Adrenal gland (tissue), 19 donors: Measurements from ENCODE around the gene AHNAK2. TPM values are rescaled to one million over a fixed set of nuclear protein-coding genes. Genes with fewer than 3 reads are reported as not detected.
"Not testable (repeated sequence)": the region's sequence is repeated elsewhere in the genome, so short reads cannot be mapped to it uniquely, and the experiment has no call there.

Experiments
- DNase-seq, 7 donors: peaks; one replicate each; pipeline ENCODE4 v3.0.0-alpha.2; 2019 to 2020
- H3K27ac ChIP-seq, 5 donors: fragments of 200-600 bp; sonication (generic) in 4 of 5; 1 replicate in 3 of 5; 2 replicates in 2 of 5; pipeline versions ENCODE4 v1.5.1 to v1.8.0; 2016 to 2020; ENCODE audit warnings: mild to moderate bottlenecking in 1 of 5
- H3K27me3 ChIP-seq: fragments of 200-600 bp; 2 replicates; pipeline ENCODE4 v1.8.0; 2021
- H3K36me3 ChIP-seq, 2 donors: fragments of 200-600 bp; replicated peaks in 1 of 2; 1 replicate in 1 of 2; 2 replicates in 1 of 2; pipeline versions ENCODE4 v1.5.1 to v1.8.0; 2018 to 2022
- H3K4me1 ChIP-seq, 2 donors: fragments of 200-600 bp; replicated peaks in 1 of 2; 1 replicate in 1 of 2; 2 replicates in 1 of 2; pipeline versions ENCODE4 v1.5.1 to v1.8.0; 2018 to 2021
- H3K4me3 ChIP-seq, 4 donors: fragments of 200-600 bp; sonication (generic) in 3 of 4; one replicate each; pipeline ENCODE4 v1.5.1; 2016 to 2018
- H3K9me3 ChIP-seq, 3 donors: fragments of 200-600 bp; sonication (generic) in 1 of 3; replicated peaks in 1 of 3; 1 replicate in 2 of 3; 2 replicates in 1 of 3; pipeline versions ENCODE4 v1.5.1 to v1.8.0; 2016 to 2021
- CTCF ChIP-seq, 6 experiments: fragments of 450-650 bp in 4 of 6; fragments of 200-600 bp in 2 of 6; sonication (generic) in 1 of 6; IDR thresholded peaks; 1 replicate in 5 of 6; 2 replicates in 1 of 6; pipeline versions ENCODE4 v1.5.1 to v1.8.0; 2016 to 2021; ENCODE audit warnings: antibody characterized with exemption in 6 of 6, mild to moderate bottlenecking in 2 of 6, moderate library complexity in 1 of 6
- POLR2A ChIP-seq, 2 donors: fragments of 450-650 bp; IDR thresholded peaks; one replicate each; pipeline ENCODE4 v1.6.1; 2017; ENCODE audit warnings: antibody characterized with exemption in 2 of 2, mild to moderate bottlenecking in 2 of 2, moderate library complexity in 1 of 2
- WGBS, 4 donors: extraction: QIAGEN DNeasy Blood & Tissue Kit in 2 of 4; methylation state at CpG; one replicate each; pipeline versions ENCODE4 v1.1.5 to v1.1.7; 2013 to 2017; 5-methylcytosine and 5-hydroxymethylcytosine counted together
- intact Hi-C, 2 donors: fragments of 100-400 bp; cut with DNase I; formaldehyde crosslinking; loops; one replicate each; pipeline versions ENCODE4 v1.14.1 to v1.15.0; 2022 to 2023
- long read RNA-seq, 10 donors: library from polyadenylated mRNA in 3 of 10; unstranded in 2 of 10; stranded (forward) in 1 of 10; transcript quantifications; one replicate each; pipeline ENCODE4 v2.0.0 and lab custom pipeline, GENCODE V29; 2021 to 2026
- polyA plus RNA-seq, 3 donors: library from polyadenylated mRNA; stranded (reverse); fragments of 200-250 nt in 2 of 3; fragments of 350-450 nt in 1 of 3; fragmentation: Illumina TruSeq in 1 of 3; extraction: RNeasy Lipid Tissue Mini Kit (QIAGEN cat#74804) in 1 of 3; gene quantifications; one replicate each; pipeline ENCODE4 v1.2.3, GENCODE V29; 2013 to 2014
- total RNA-seq, 9 donors: library from RNA; depleted of rRNA in 4 of 9; stranded (reverse); fragments of >200 nt in 4 of 9; fragments of 120-200 nt in 1 of 9; fragmentation: NEBNext Ultra II Directional in 1 of 9; extraction: Animal tissue kit (Norgen Biotek cat#: 25700) in 1 of 9; gene quantifications; one replicate each; pipeline versions ENCODE4 v1.1.0 to v1.2.4, GENCODE V29; 2013 to 2023
- donor health status: healthy with polysubstance abuse.
- donor health status: Bipolar disorder and iron deficiency.
- donor health status: DM: yes; HTN: yes; CAD: no.
- donor health status: DM: no; HTN: no; CAD: no.
- donor health status: DM: no; HTN: no; CAD: no.
- donor health status: DM: yes; HTN: yes; CAD: no.

Gene AHNAK2
- total RNA-seq (10 to 100 TPM in 2 of 9 donors, 1 to 10 TPM in 4, under 1 TPM in 3; 0.67 to 16.0 (median 4.1) TPM), polyA plus RNA-seq (1 to 10 TPM; 1.8 to 6.5 (median 4.4) TPM)
- long read RNA-seq, donor 1 = 0 reads
- long read RNA-seq, donor 2 = 0 reads
- long read RNA-seq, donor 3 = 0 reads
- long read RNA-seq, donor 4 = 0 reads
- long read RNA-seq, donor 5, partial matches to known transcripts = 0 of 2 reads
- long read RNA-seq, donor 5, other reads (novel, unspliced or antisense) = 2 of 2 reads
- long read RNA-seq, donor 6, partial matches to known transcripts = 0 of 4 reads
- long read RNA-seq, donor 6, other reads (novel, unspliced or antisense) = 4 of 4 reads
- long read RNA-seq, donor 7 = 0 reads
- long read RNA-seq, donor 8 = 0 reads
- long read RNA-seq, donor 9 = 0 reads
- long read RNA-seq, donor 10 = 0 reads

GRCh38 chr14:104977681-104978653, at the start of gene AHNAK2:
Gene AHNAK2 (minus strand): TSS chr14:104978374. CDS start chr14:104978237, 137 bp downstream.
- H3K27me3 ChIP-seq = no peaks in the 10 kb centered on the region
- peak; percentile 75 to 87 (median 81) for DNase-seq
- 3 to 16% (median 9%) methylated on average over 32 to 108 of the region's 111 CpGs for WGBS, 4 donors
- no peaks in the 10 kb centered on the region for H3K9me3 ChIP-seq
- peak within 1 kb of the TSS in 1 of 5 donors; percentile 82 for H3K27ac ChIP-seq
- peak within 1 kb of the TSS in 1 of 4 donors; percentile 64 for H3K4me3 ChIP-seq
- peaks cover 20 to 37% of the 10 kb centered on the region in 2 donors for H3K4me1 ChIP-seq
- intact Hi-C loops = loop anchor here (2.0 to 5.0 kb wide), 2 partner anchors 69 kb away; no protein-coding TSS in a partner anchor
- TF ChIP-seq CTCF (IDR thresholded peaks at IDR 0.05) (no peak), POLR2A (IDR thresholded peaks at IDR 0.05) (peak in 1 of 2 donors; percentile 47)
- no peaks in the 10 kb centered on the region for H3K36me3 ChIP-seq

GRCh38 chr14:105027718-105028117, 49.5 kb upstream of the AHNAK2 start:
- H3K4me1 ChIP-seq = peaks cover 10 to 20% of the 10 kb centered on the region in 2 donors
- not testable (repeated sequence) for DNase-seq, H3K27ac ChIP-seq, H3K4me3 ChIP-seq, H3K36me3 ChIP-seq, H3K9me3 ChIP-seq, H3K27me3 ChIP-seq
- 67 to 82% (median 75%) methylated on average over 4 of the region's 4 CpGs for WGBS, 4 donors
- intact Hi-C loops = loop anchor here in 1 of 2 donors (5.0 kb wide), 1 partner anchor 45 kb away; no protein-coding TSS in a partner anchor

GRCh38 chr14:105026802-105027563, 48.8 kb upstream of the AHNAK2 start:
- intact Hi-C loops = loop anchor here in 1 of 2 donors (5.0 kb wide), 1 partner anchor 45 kb away; no protein-coding TSS in a partner anchor
- H3K27me3 ChIP-seq = no peaks in the 10 kb centered on the region
- WGBS, 4 donors = 24 to 45% (median 41%) methylated on average over 1 of the region's 1 CpG
- DNase-seq = no peak
- no peaks in the 10 kb centered on the region for H3K9me3 ChIP-seq
- H3K4me1 ChIP-seq = peaks cover 10 to 19% of the 10 kb centered on the region in 2 donors
- no peak overlapping the region for H3K27ac ChIP-seq
- no peak overlapping the region for H3K4me3 ChIP-seq
- TF ChIP-seq POLR2A (IDR thresholded peaks at IDR 0.05) (no peak), CTCF (IDR thresholded peaks at IDR 0.05) (no peak)
- H3K36me3 ChIP-seq = no peaks in the 10 kb centered on the region

GRCh38 chr14:105026033-105026785, 48.0 kb upstream of the AHNAK2 start:
- TF ChIP-seq CTCF (IDR thresholded peaks at IDR 0.05) (no peak), POLR2A (IDR thresholded peaks at IDR 0.05) (no peak)
- 85 to 88% (median 85%) methylated on average over 16 of the region's 16 CpGs for WGBS, 4 donors
- Histone ChIP-seq H3K4me1 (peaks cover 15 to 25% of the 10 kb centered on the region in 2 donors), H3K36me3 (no peaks in the 10 kb centered on the region), H3K27me3 (no peaks in the 10 kb centered on the region), H3K27ac (peak overlapping the region in 1 of 5 donors; percentile 12), H3K4me3 (no peak overlapping the region), H3K9me3 (no peaks in the 10 kb centered on the region)
- intact Hi-C loops = loop anchor here in 1 of 2 donors (5.0 kb wide), 1 partner anchor 44 kb away; no protein-coding TSS in a partner anchor
- no peak for DNase-seq
